Measurements from ENCODE around the gene HSPG2.

Gene HSPG2

GRCh38 chr1:21859669-21860179 is 77.4 kb downstream of the HSPG2 start:
- no peak for DNase-seq

GRCh38 chr1:21857840-21858670 is 79.1 kb downstream of the HSPG2 start:
- no peak for DNase-seq

GRCh38 chr1:21857142-21857839 is 79.8 kb downstream of the HSPG2 start:
- DNase-seq: no peak

GRCh38 chr1:21855257-21856096 is 81.6 kb downstream of the HSPG2 start:
- DNase-seq: no peak

GRCh38 chr1:21854751-21855131 is 82.4 kb downstream of the HSPG2 start:
- DNase-seq: no peak

GRCh38 chr1:21854090-21854750 is 82.9 kb downstream of the HSPG2 start:
- DNase-seq: no peak

- DNase-seq: no peak
Measured at GRCh38 chr1:21853131-21853427, 84.0 kb downstream of the HSPG2 start.

GRCh38 chr1:21852282-21853130 is 84.6 kb downstream of the HSPG2 start:
- no peak for DNase-seq

GRCh38 chr1:21851430-21852250 is 85.5 kb downstream of the HSPG2 start:
- DNase-seq: no peak

- DNase-seq: no peak
Measured at GRCh38 chr1:21849909-21850576, 87.1 kb downstream of the HSPG2 start.

- DNase-seq: no peak
Measured at GRCh38 chr1:21848524-21849174, 88.5 kb downstream of the HSPG2 start.

- no peak for DNase-seq
Measured at GRCh38 chr1:21847223-21848205, 89.6 kb downstream of the HSPG2 start.

GRCh38 chr1:21845646-21846641 is 91.2 kb downstream of the HSPG2 start:
- no peak for DNase-seq

- DNase-seq: no peak
Measured at GRCh38 chr1:21843996-21844395, 93.1 kb downstream of the HSPG2 start.

- DNase-seq: no peak
Measured at GRCh38 chr1:21843208-21843607, 93.9 kb downstream of the HSPG2 start.

GRCh38 chr1:21842606-21843162 is 94.4 kb downstream of the HSPG2 start:
- no peak for DNase-seq
